Neural progenitor cell (in vitro differentiated cells): ENCODE data around the gene IQCE.

ENCODE experiments used
- CTCF ChIP-seq: fragments of 200-600 bp; sonication (generic); IDR thresholded peaks from 2 replicates; pipeline ENCODE4 v1.5.1; 2017; ENCODE audit warnings: antibody characterized with exemption, mild to moderate bottlenecking
- EZH2 ChIP-seq: fragments of 200-600 bp; sonication (generic); IDR thresholded peaks from 2 replicates; pipeline ENCODE4 v1.6.1; 2017; ENCODE audit warnings: antibody characterized with exemption, mild to moderate bottlenecking, moderate library complexity

GRCh38 chr7:2623698-2624014 is 64.9 kb downstream of the IQCE start:
- TF ChIP-seq EZH2 (no peak), CTCF (no peak)
